T-helper 1 cell treated with Interleukin-12 subunit alpha and Interleukin-12 subunit beta and Interleukin-4 antibody, amounts not matched to agents 30 ng/mL and 1 ng/mL, for 36 hours (primary cell): ENCODE results near the gene PTPRN. TPM values are rescaled to one million over a fixed set of nuclear protein-coding genes. Genes with fewer than 3 reads are reported as not detected.
"Not testable (repeated sequence)": the region's sequence is repeated elsewhere in the genome, so short reads cannot be mapped to it uniquely, and the experiment has no call there.

Experiments
- intact Hi-C: fragments of 100-400 bp; cut with micrococcal nuclease; formaldehyde crosslinking; loops from one replicate; pipeline ENCODE4 v1.15.1; 2024
- total RNA-seq: library from RNA; stranded (reverse); gene quantifications from 2 replicates; pipeline ENCODE4 v1.2.3, GENCODE V29; 2022

The PTPRN gene
- not detected in 2 replicates for total RNA-seq

DNA sequence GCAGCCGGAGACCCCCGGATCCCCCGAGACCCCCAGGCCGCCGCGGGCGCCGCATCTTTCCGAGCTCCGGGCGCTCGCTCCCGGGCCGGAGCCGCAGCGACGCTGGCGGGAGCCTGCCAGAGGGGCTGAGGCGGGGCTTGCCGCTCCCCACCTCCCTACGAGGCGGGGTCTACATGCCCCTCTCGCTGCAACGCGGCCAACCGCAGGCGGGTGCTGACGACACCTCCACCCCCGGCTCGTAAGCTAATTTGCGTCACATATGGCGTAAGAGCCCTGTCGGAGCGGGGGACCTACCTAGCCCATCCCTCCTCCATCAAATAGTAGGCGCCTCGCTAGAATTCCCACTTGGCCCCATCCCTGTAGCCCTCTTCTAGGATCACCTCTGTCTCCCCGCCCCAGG, at the start of gene PTPRN:
Gene PTPRN (minus strand): TSS at position 124 of the 400 bp plus-strand sequence. CDS start 69 bp downstream, at position 55.
- intact Hi-C loops: loop anchor here (5.0 kb wide), 1 partner anchor 267 kb away; the partner anchor contains the start of gene CFAP65

DNA sequence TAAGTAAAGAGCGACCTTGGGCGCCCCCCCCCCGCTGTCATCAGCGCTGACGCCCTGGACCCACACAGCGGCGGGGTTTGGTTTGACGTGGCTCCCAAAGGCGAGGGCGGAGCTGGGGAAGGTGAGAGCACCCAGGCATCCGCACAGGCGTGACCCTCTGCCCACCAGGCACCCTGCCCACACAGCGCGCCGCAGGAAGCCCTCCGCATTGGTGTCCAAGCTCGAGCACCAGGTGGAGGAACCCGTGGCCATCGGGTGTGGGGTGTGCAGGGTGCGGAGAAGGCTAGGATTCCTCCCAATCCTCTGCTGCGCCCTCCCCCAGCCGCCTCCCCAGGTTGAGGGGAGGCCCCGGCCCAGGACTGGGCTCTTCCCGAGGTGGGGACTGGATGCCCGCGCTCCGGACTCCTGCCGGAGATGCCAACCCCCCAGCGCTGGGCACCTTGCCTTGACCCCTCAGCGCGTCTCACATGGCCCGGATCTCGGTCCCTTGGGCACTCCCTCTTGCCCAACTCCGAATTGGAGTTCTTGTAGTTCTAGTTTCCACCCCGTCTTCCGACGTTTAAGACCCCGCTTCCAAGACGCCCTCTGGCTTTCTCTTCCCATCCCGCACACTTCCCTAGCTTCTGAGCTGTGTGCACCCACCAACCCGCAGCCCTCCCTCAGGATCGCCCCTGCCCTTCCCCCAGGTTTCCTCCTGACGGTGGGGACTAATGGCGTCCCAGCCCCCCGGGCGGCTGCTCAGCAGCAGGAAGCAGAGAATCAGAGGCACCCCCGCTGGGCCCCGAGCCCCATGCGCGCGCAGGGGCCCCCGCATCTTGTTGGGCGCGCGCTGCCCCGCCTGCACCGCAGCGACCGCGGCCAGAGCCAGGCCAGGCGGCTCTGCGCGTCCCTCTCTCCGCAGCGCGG, 49.2 kb upstream of the PTPRN start:
- intact Hi-C loops: no loop called here

DNA sequence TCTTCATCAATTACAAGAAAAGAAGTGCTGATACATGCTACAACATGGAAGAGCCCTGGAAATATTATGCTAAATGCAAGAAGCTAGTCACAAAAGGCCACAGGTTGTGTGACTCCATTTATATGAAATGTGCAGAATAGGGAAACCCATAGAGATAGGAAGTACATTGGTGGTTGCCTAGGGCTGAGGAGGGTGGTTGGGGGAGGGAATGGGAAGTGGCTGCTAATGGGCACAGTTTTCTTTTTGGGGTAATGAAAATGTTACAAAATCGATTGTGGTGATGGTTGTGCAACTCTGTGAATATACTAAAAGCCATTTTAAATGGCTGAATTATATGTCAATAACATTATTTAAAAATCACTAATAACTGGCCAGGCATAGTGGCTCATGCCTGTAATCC, 47.6 kb upstream of the PTPRN start:
- intact Hi-C loops: no loop called here

DNA sequence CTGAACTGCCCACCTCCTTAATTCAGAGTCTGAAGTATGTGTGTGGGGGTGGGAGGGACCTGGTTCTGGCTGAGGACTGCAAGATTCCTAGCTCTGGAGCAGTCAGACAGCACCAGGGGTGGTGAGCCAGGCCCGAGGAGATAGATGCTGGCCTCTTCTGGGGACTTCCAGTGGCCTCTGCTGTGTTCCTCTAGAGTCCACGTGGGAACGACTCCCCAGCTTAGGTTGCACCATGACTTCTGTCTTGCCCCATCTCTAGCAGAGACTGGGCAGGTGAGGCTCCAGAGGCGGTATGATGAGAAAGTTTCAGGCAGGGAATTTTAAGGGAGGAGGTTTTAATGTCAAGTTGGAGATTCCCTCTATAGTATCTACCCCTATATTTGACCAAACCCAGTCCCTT, 45.4 kb upstream of the PTPRN start:
- intact Hi-C loops: no loop called here

DNA sequence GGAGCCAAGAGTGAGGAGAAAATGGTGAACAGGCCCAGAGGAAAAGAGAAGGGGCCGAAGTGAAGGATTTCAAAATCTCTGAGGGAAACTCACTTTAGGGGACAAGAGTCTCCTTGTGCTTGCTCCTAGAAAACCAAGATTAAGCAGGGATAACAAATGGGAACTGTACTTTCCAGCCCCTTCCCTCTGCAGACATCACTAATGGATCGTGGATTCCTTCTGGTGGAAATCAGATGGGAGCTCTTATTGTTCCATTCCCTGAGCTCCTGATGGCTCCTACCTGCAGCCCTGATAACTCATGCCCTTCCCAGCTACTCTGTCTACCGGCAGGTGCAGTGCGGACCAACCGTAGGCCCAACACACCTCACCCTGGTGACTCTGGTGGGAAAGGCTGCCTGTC, 43.9 kb upstream of the PTPRN start:
- intact Hi-C loops: loop anchor here (2.0 kb wide), 1 partner anchor 54 kb away; no protein-coding TSS in a partner anchor

DNA sequence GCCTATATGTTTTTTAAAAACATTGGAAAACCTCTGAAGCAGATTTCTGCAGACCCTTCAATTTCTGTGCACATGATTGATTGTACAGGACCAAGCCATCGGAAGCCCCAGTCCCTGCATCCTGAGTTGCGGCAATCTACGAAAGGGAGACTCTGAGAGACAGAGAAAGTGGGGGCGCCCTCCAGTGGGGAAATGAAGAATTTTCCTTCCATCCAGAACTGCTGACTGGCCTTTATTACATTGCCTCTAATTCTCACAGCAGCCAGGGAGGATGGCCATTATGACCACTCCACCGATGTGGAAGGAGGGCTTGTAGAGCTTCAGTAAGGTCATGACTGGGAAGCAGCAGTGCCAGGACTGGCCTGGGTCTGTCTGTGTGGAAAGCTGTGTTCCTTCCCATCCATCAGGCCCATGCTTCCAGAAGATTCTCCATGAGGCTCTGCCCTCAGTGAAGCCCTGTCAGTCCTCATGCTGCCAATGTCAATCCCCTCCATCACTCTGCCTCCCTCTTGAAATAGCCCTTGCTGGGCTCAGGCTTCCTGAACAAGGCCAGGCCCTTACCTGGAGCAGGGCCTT, 43.3 kb upstream of the PTPRN start:
- intact Hi-C loops: loop anchor here (1.0 to 2.0 kb wide), 3 partner anchors 54 to 192 kb away; partner anchors contain the start of genes DNAJB2 and NHEJ1

DNA sequence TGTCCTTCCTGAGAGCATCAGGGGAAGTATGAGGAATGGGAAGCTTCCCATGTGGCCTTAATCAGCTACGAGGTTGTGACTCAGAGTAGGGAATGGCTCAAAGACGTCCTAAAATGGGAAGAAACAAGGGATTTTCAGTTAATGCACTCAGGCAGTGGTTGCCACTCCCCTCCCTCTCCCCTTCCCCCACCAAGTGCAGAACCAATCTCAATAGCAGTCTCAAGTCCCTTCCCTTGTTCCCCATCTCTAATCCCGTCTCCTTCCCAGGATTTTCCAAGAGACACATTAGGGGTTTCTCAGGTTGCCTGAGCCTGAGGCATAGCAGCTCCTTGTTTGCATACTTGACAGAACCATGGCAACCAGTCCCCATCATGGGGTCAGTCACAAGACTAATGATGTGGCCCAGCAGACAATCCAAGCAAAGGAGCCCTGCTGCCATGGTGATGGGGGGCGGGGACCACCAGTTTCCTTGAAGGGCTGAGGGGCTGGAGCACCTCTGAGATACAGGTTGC, 41.6 kb upstream of the PTPRN start:
- intact Hi-C loops: no loop called here

DNA sequence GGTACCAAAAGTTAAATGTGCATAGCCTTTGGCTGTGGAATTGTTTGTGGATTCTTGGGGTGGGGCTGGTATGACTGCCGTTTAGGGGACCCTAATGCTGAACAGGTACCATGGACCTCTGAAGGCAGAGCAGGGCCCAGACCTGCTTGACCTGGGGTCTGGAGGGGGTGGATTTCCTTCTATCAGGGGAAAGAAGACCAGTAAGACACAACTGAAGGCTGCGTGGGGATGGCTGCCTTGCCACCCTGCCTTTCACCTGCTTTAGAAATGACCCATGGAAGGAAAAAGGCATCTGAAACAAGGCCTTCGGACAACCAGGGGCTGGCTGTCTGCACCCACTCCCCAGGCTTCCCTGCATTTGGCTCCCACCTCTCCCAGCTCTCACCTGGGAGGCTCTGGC, 41.0 kb upstream of the PTPRN start:
- intact Hi-C loops: no loop called here

DNA sequence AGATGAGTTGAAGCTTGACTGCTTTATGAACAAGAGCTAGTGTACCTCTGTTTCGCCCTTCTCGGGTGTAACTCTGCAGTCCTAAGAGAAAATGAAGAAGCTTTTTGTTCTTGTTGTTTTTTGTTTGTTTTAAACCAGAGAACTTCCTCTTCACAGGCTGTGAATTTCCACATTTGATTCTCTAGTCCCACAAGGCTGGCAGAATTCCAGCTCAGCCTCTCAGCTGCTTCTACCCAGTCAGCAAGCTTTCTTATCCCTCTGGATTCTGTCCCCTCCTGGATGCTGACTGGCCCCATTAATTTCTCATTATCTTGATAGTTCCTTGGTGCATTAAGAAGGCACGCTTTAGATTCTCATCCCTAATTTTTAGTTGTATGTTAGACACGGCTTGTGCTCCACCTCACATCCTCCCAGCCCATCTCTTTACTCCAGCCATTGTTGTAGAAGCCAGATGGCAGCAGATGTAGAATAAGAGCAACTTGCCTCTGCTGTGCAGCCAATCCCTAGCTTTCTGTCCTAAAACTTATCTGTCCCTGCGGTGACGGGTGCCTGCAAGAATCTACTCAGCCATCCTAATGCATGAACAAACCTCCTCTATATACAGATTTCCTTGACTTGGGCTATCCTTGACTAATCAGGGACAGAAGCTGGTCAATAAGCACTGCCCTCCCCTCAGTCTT, 35.7 kb upstream of the PTPRN start:
- intact Hi-C loops: no loop called here

DNA sequence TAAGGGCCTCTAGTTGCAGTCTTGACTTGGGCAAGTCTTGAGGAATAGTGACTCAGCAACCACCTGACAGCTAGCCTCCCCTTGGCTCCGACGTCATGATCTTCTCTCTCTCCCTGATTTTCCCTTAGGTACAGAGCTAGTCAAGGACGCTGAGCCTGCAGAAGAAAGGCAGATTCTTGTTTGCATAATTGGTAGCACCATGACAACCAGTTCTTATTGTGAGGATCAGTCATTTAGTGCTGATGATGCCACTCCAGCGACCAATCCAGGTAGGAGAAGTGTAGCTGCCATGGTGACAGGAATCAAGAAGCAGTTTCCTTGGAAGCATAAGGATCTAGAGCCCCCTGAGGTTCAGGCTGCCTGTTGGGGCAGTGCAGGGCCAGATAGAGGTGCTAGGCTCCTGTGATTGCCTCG, 26.2 kb upstream of the PTPRN start:
- intact Hi-C loops: no loop called here

DNA sequence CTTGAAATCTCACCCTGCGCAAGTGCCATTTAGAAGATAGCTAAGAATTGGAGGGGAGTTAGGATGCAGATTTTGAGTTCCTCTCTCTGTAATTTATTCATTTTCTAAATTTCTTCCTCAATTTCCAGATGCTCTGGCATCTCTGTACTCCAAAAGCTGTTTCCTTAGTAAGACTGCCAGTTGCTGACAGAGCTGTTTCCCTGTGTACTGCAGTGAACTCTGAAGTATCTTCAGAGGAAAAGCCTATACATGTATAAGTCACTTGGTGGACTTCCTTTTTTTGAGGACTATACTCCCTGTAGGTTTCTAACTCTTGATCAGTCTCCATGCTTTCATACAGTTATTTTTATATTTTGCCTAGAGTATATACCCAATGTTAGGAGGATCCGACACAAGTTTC, 24.9 kb upstream of the PTPRN start:
- intact Hi-C loops: no loop called here

DNA sequence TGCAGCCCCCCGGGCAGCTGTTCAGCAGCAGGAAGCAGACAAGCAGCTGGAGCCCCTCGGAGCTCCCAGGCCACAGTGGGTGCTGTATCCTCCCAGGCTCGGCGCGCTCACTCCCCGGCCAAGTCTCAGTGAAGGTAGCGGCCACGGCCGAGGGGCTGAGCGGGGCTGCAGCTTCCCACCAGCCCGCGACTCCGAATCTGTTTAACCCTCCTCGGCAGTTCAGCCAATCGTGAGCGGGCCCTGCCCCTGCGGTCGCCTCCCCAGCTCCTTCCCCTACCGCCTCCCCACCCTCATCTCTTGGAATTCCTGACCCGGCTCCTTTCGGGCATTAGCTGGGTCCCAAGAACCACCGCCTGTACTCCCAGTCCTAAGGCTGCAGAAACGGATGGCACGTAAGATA, 23.3 kb upstream of the PTPRN start, which contains the start of gene RESP18:
Gene RESP18 (minus strand): TSS at position 203 of the 400 bp plus-strand sequence.
- intact Hi-C loops: no loop called here

DNA sequence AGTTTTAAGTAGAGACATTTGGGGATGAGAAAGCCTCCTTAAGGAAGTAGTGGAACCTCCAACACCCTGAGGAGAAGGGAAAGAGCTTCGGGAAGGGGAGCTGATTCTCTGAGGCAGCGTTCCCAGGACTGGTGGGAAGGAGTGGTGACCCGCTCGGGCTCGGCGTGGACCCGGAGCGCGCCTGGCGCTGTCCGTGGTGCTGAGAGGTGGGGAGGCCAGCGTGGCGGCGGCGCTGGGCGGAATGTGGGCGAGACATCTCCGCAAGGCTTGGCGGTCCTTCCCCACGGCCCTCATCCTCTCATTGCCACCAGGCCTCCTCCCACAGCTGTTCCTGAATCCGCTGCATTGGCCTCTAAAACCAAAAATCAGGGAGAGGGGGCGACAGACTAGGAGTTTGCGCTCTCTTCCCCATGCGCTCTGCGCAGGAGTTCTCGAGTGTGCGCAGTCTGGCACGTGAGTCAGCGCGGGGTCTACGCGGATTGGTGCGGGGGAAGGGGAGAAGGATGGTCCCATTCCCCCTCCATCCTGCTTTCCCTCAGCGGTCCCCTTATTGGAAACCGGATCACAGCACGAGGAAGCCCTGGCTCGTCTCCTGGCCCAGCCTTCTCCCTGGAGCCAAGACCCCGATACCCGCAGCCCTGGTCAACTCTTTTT, 22.5 kb upstream of the PTPRN start:
- intact Hi-C loops: loop anchor here (1.0 kb wide), 1 partner anchor 23 kb away; no protein-coding TSS in a partner anchor

DNA sequence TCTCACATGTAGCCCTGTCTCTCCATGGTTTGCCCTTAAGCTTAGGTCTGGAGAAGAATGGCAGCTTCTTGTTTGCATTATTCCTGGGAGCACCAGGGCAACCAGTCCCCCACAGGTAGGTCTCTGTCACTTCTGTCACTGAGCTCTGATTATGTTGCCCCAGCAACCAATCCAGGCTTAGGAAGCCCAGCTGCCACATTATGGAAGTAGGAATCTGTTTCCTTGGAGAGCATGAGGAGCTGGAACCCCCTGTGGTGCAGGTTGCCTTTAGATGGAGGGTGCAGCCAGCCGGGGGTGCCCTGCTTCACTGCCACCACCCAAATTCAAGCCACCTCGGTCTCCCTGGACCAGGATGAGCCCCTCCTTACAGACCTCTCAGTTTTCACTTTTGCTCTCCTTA, 18.5 kb upstream of the PTPRN start:
- intact Hi-C loops: no loop called here

DNA sequence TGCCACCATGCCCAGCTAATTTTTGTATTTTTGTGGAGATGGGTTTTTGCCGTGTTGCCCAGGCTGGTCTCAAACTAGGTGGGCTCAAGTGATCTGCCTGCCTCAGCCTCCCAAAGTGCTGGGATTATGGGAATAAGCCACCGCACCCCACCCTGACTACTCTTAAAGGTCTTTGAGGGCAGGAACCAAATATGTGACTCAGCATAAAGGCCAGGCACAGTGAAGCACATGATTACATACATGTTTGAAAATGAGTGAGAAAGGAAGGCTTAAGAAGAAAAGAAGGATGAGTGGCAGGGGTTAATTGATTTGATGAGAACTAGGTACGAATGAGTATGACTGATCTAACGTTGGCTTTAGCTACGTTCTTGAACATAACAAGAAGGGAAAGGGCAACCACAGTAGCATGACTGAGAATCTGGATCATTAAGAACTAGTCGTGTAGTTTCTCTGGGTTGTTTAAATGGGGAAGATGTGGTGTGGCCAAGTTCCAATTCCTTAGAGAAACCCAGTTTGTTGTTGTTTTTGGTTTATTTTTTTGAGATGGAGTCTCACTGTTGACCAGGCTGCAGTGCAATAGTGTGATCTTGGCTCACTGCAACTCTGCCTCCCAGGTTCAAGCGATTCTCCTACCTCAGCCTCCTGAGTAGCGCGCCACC, 16.6 kb upstream of the PTPRN start:
- intact Hi-C loops: no loop called here

DNA sequence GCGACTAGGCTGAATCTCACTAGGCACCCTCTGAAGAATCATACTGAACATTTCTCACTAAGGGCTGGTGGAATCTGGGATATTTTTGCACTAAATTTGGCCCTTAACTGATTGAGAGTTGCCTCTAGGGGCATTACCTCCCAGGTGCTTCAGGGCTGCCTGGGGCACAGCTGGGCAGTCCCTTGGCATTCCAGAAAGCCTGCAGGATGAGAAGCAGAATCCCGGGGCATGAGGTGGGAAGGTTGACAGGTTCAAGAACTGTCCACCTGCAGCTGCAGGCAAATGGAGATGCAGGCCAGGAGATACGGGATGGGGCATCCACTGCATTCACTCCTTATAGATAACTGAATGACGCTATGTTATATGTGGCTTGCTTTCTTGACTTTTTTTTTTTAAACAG, 15.9 kb upstream of the PTPRN start:
- intact Hi-C loops: no loop called here

DNA sequence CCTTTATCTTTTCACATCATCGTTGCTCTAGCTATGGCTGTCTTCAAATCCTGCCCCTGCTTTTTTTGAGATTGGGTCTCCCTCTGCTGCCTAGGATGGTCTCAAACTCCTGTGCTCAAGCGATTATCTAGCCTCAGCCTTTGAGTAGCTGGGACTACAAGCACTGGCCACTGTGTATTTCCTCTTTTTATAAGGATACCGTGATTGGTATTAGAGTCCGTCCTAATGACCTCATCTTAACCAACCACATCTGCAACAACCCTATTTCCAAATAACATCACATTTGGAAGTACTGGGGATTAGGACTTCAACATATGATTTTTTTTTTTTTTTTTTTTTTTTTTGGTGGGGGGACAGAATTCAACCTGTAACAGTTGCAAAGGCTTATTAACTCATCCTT, 14.2 kb upstream of the PTPRN start:
- intact Hi-C loops: no loop called here

DNA sequence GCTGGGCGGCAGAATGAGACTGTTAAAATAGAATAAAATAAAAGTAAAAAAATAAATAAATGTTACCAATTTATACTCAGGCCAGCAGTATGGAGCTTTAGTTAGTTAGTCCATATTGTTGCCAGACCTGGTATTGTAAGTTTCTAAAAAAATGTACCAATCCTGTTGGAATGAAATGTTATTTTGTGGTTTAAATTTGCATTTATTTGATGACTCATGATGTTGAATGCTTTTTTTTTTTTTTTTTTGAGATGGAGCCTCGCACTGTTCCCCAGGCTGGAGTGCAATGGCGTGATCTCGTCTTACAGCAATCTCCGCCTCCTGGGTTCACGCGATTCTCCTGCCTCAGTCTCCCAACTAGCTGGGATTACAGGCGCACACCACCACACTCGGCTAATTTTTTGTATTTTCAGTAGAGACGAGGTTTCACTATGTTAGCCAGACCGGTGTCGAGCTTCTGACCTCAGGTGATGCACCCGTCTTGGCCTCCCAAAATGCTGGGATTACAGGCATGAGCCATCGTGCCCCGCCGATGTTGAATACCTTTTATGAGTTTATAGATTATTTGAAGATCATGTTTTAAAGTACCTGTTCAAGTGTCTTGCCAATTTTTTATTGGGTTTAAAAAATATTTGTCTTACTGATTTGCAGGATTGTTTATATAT, 5.7 kb upstream of the PTPRN start:
- intact Hi-C loops: no loop called here

DNA sequence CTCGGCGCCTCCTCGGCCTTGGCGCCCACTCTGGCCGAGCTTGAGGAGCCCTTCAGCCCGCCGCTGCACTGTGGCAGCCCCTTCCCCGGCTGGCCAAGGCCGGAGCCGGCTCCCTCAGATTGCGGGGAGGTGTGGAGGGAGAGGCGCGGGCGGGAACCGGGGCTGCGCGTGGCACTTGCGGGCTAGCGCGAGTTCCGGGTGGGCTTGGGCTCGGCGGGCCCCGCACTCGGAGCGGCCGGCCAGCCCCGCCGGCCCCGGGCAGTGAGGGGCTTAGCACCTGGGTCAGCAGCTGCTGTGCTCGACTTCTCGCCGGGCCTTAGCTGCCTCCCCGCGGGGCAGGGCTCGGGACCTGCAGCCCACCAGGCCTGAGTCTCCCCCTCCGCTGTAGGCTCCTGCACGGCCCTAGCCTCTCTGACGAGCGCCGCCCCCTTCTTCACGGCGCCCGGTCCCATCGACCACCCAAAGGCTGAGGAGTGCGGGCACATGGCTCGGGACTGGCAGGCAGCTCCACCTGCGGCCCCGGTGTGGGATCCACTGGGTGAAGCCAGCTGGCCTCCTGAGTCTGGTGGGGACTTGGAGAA, 3.6 kb upstream of the PTPRN start:
- intact Hi-C loops: not testable (repeated sequence)
